ENCODE measurements around the gene C2orf92. TPM values are rescaled to one million over a fixed set of nuclear protein-coding genes. Genes with fewer than 3 reads are reported as not detected.
A peak's percentile ranks its signal among the peaks of the same experiment; 100 is the strongest.

Gene C2orf92
- total RNA-seq, 2 donors from 2014 or later, result 4.6 to 5.0 TPM

GRCh38 chr2:97658691-97659157 is 10.8 kb upstream of the C2orf92 start:
- peaks cover 8% of the 10 kb centered on the region for H3K4me1 ChIP-seq
- H3K27me3 ChIP-seq, result no peaks in the 10 kb centered on the region
- TF ChIP-seq, protein P1, sequence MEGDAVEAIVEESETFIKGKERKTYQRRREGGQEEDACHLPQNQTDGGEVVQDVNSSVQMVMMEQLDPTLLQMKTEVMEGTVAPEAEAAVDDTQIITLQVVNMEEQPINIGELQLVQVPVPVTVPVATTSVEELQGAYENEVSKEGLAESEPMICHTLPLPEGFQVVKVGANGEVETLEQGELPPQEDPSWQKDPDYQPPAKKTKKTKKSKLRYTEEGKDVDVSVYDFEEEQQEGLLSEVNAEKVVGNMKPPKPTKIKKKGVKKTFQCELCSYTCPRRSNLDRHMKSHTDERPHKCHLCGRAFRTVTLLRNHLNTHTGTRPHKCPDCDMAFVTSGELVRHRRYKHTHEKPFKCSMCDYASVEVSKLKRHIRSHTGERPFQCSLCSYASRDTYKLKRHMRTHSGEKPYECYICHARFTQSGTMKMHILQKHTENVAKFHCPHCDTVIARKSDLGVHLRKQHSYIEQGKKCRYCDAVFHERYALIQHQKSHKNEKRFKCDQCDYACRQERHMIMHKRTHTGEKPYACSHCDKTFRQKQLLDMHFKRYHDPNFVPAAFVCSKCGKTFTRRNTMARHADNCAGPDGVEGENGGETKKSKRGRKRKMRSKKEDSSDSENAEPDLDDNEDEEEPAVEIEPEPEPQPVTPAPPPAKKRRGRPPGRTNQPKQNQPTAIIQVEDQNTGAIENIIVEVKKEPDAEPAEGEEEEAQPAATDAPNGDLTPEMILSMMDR (IDR thresholded peaks at IDR 0.05), result no peak
- no peaks in the 10 kb centered on the region for H3K9me3 ChIP-seq
- no peak overlapping the region for H3K4me3 ChIP-seq
- no peak overlapping the region for H3K9ac ChIP-seq (ENCODE audit: low read depth in 2 of 2, low read length in 2 of 2)
- intact Hi-C loops (cut with DNase I), result no loop called here
- no peak overlapping the region for H3K27ac ChIP-seq
- H3K36me3 ChIP-seq, result peaks cover 10% of the 10 kb centered on the region
- no peak for DNase-seq

GRCh38 chr2:97659256-97660043 is 10.1 kb upstream of the C2orf92 start:
- Histone ChIP-seq H3K36me3 (peaks cover 10% of the 10 kb centered on the region), H3K9me3 (no peaks in the 10 kb centered on the region), H3K4me1 (peaks cover 8% of the 10 kb centered on the region), H3K9ac (ENCODE audit: low read depth in 2 of 2, low read length in 2 of 2) (no peak overlapping the region), H3K27me3 (no peaks in the 10 kb centered on the region), H3K27ac (no peak overlapping the region), H3K4me3 (no peak overlapping the region)
- TF ChIP-seq, protein P1 (IDR thresholded peaks at IDR 0.05), result no peak
- no peak for DNase-seq
- intact Hi-C loops (cut with DNase I), result no loop called here

DNA sequence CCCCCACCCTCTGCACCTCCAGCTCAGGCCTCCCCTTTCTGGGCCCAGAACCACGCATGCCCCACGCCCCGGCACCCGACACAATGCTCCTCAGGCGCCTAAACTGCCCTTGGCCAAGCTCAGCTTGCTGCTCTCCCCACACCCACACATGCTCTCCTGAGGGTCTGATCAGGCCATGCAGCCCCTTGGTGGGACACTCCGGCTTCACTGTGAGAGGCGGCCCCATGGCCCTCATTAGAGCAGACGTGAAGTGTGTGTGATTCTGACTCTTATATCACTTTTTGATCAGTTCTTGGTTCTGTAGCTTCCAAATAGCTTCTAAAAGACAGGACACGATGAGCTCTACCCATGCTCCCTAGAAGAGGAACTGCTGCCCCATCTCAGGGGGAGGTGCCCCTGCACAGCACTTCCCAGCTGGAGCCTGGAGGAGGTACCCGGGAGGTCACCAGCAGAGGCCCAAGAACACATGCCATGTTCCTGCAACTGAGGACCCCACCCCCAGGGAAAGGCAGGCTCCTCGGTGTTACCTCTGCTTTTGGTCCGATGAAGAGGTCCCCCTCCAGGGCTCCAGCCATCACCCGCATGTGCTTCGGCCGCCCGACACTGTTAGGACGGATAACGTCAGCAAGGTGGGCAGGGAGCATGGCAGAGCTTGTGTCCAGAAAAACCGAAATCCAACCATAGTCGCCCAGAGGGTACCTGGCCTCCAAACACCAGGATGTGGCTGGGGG is 9.3 kb upstream of the C2orf92 start:
- Histone ChIP-seq H3K27me3 (no peaks in the 10 kb centered on the region), H3K27ac (no peak overlapping the region), H3K9me3 (no peaks in the 10 kb centered on the region), H3K4me3 (no peak overlapping the region), H3K36me3 (peaks cover 10% of the 10 kb centered on the region), H3K9ac (ENCODE audit: low read depth in 2 of 2, low read length in 2 of 2) (no peak overlapping the region), H3K4me1 (peaks cover 8% of the 10 kb centered on the region)
- TF ChIP-seq, protein P1 (IDR thresholded peaks at IDR 0.05), result no peak
- intact Hi-C loops (cut with DNase I), result no loop called here
- DNase-seq, result no peak

DNA sequence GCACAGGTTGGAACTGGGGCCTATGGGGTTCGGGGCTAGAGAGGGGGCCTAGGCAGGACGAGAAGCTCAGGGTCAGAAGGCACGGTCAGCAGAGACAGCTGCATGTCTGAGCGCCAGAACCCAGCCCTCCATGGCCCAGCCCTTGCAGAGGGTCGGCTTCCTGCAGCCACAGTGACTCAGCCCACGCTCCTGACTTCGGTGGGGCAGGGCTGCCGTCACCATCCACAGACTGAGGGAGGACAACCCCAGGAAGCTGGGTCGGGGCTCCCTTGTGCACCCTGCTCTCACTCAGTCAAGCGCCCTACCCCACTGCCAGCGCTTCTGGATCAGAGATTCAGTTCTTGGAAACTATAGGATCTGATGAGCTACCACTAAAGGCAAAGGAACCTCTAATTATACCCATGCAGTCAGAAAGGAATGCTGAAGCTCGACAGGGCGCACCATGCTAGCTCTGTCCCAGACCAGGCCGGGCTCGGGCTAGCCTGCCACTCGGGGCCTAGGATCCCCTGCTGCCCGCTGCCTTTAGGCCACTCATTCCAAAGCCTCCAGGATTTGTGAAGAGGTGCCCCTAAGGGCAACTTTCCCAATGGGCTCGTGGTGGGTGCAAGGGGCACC is 8.6 kb upstream of the C2orf92 start:
- H3K27ac ChIP-seq, result no peak overlapping the region
- DNase-seq, result no peak
- TF ChIP-seq, protein P1 (IDR thresholded peaks at IDR 0.05), result no peak

GRCh38 chr2:97661927-97662326 is 7.6 kb upstream of the C2orf92 start:
- no peak overlapping the region for H3K27ac ChIP-seq
- peak overlapping the region; percentile 37 to 94 for H3K9ac ChIP-seq (ENCODE audit: low read depth in 2 of 2, low read length in 2 of 2)
- TF ChIP-seq, protein P1 (IDR thresholded peaks at IDR 0.05), result no peak
- H3K36me3 ChIP-seq, result peaks cover 10% of the 10 kb centered on the region
- intact Hi-C loops (cut with DNase I), result loop anchor here (2.0 kb wide), 1 partner anchor 17 kb away; no protein-coding TSS in a partner anchor
- DNase-seq, result no peak
- H3K27me3 ChIP-seq, result no peaks in the 10 kb centered on the region
- no peaks in the 10 kb centered on the region for H3K9me3 ChIP-seq
- H3K4me1 ChIP-seq, result peaks cover 8% of the 10 kb centered on the region
- no peak overlapping the region for H3K4me3 ChIP-seq

More for the DNA sequence above, 8.6 kb upstream of the C2orf92 start:
- Histone ChIP-seq H3K9ac (ENCODE audit: low read depth in 2 of 2, low read length in 2 of 2) (no peak overlapping the region), H3K27me3 (no peaks in the 10 kb centered on the region), H3K4me3 (no peak overlapping the region), H3K4me1 (peaks cover 8% of the 10 kb centered on the region), H3K9me3 (no peaks in the 10 kb centered on the region), H3K36me3 (peaks cover 10% of the 10 kb centered on the region)
- intact Hi-C loops (cut with DNase I), result no loop called here

Data from colonic mucosa (tissue), 4 donors.